Hepatocyte (in vitro differentiated cells): Measurements from ENCODE around the gene PPP1R2. TPM values are rescaled to one million over a fixed set of nuclear protein-coding genes. Genes with fewer than 3 reads are reported as not detected.

Experiments
- DNase-seq: peaks from one replicate; pipeline ENCODE4 v3.0.0-alpha.2; 2016; ENCODE audit warnings: low spot score
- H2AFZ ChIP-seq: fragments of 200-600 bp; sonication (generic); 2 replicates; pipeline ENCODE4 v1.6.0; 2016; ENCODE audit warnings: antibody characterized with exemption, mild to moderate bottlenecking
- H3K27ac ChIP-seq: fragments of 200-600 bp; sonication (generic); 2 replicates; pipeline ENCODE4 v1.5.1; 2016; ENCODE audit warnings: mild to moderate bottlenecking
- H3K27me3 ChIP-seq: fragments of 200-600 bp; sonication (generic); 2 replicates; pipeline ENCODE4 v1.6.1; 2016
- H3K36me3 ChIP-seq: fragments of 200-600 bp; sonication (generic); replicated peaks from 2 replicates; pipeline ENCODE4 v1.5.1; 2016; ENCODE audit warnings: low read depth; ENCODE audit not compliant: insufficient read depth
- H3K4me1 ChIP-seq: fragments of 200-600 bp; sonication (generic); 2 replicates; pipeline ENCODE4 v1.5.1; 2016; ENCODE audit warnings: mild to moderate bottlenecking, moderate library complexity; ENCODE audit not compliant: insufficient read depth
- H3K4me2 ChIP-seq: fragments of 200-600 bp; sonication (generic); 2 replicates; pipeline ENCODE4 v1.6.0; 2016
- H3K4me3 ChIP-seq: fragments of 200-600 bp; sonication (generic); 2 replicates; pipeline ENCODE4 v1.5.1; 2016; ENCODE audit warnings: mild to moderate bottlenecking
- H3K79me2 ChIP-seq: fragments of 200-600 bp; sonication (generic); 2 replicates; pipeline ENCODE4 v1.6.0; 2017; ENCODE audit warnings: mild to moderate bottlenecking
- H3K9me2 ChIP-seq: fragments of 200-600 bp; sonication (generic); replicated peaks from 2 replicates; pipeline ENCODE4 v1.6.0; 2017; ENCODE audit warnings: mild to moderate bottlenecking; ENCODE audit not compliant: insufficient read depth
- H3K9me3 ChIP-seq: fragments of 200-600 bp; sonication (generic); 2 replicates; pipeline ENCODE4 v1.5.1; 2016; ENCODE audit warnings: low read depth, mild to moderate bottlenecking
- H4K20me1 ChIP-seq: fragments of 200-600 bp; sonication (generic); 2 replicates; pipeline ENCODE4 v1.6.0; 2016; ENCODE audit warnings: mild to moderate bottlenecking; ENCODE audit not compliant: insufficient read depth, poor library complexity, severe bottlenecking
- EZH2 ChIP-seq: fragments of 200-600 bp; sonication (generic); IDR thresholded peaks from 2 replicates; pipeline ENCODE4 v1.6.1; 2016; ENCODE audit warnings: antibody characterized with exemption, mild to moderate bottlenecking, borderline replicate concordance
- EZH2phosphoT487 ChIP-seq: fragments of 200-600 bp; sonication (generic); IDR thresholded peaks from one replicate; pipeline ENCODE4 v1.6.1; 2018; ENCODE audit warnings: antibody characterized with exemption, mild to moderate bottlenecking, low read depth, moderate library complexity; ENCODE audit not compliant: unreplicated experiment, severe bottlenecking
- WGBS: methylation state at CpG from one replicate; pipeline ENCODE4 v1.1.6; 2016; ENCODE audit warnings: low lambda C conversion rate; ENCODE audit errors: missing lambda C conversion rate; 5-methylcytosine and 5-hydroxymethylcytosine counted together
- polyA plus RNA-seq: library from polyadenylated mRNA; unstranded; fragments of >200 nt; fragmentation: Nextera tagmentation; extraction: Ambion mirVana; gene quantifications from 2 replicates; pipeline ENCODE4 v1.2.1, GENCODE V29; 2016
- total RNA-seq: library from RNA; depleted of rRNA; stranded (reverse); fragments of >200 nt; gene quantifications from 2 replicates; pipeline ENCODE4 v1.2.3, GENCODE V29; 2014
- TF ChIP-seq, protein P1 (sequence below): fragments of 200-600 bp; sonication (generic); IDR thresholded peaks from 2 replicates; pipeline ENCODE4 v1.5.1; 2016; ENCODE audit warnings: antibody characterized with exemption, mild to moderate bottlenecking; ENCODE audit not compliant: poor library complexity

PPP1R2 gene
- total and polyA plus RNA-seq, 2 experiments from 2014 or later = 49.1 to 53.4 TPM

DNA sequence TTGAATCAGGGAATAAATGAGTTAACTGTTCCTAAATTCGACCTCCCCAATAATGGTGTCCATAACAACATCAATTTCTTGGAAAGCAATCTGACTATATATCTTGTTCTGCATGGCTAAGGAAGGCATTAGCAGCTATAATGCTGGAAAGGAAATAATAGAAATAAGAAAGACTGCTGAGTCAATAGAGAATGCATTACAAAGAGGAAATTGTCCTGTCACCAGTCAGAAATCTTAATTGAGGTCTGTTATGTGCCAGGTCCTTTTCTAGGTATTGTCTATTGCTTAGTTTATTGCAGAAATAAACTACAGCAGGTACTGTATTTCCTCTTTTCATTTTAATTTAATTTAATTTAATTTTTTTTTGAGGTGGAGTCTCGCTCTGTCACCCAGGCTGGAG, 5.9 kb upstream of the PPP1R2 start:
- no peaks in the 10 kb centered on the region for H3K79me2 ChIP-seq

DNA sequence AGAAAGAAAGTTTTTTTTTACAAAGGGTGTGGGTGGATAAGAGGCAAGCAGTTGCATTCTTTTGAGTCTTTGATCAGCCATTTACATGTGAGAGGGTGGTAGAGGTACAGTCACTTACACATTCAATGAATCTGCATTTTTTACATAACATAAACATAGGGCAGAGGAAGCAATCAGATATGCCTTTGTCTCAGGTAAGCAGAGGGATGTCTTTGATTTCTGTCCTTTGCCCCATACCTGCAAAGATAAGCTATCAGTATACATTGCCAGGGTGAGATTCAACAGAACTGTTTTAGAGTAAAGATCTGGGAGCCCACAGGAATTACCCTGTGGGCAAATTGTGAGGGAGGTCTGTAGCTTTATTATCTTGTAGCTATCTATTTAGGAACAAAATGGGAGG, 5.4 kb upstream of the PPP1R2 start:
- no peaks in the 10 kb centered on the region for H3K36me3 ChIP-seq
- no peak for DNase-seq
- H3K27ac ChIP-seq = peak overlapping the region; percentile 77
- H2AFZ ChIP-seq = no peak overlapping the region
- H4K20me1 ChIP-seq = no peaks in the 10 kb centered on the region
- H3K9me2 ChIP-seq = no peaks in the 10 kb centered on the region
- H3K9me3 ChIP-seq = no peaks in the 10 kb centered on the region
- H3K79me2 ChIP-seq = no peaks in the 10 kb centered on the region
- H3K27me3 ChIP-seq = no peaks in the 10 kb centered on the region
- peaks cover 29% of the 10 kb centered on the region for H3K4me1 ChIP-seq
- no peak overlapping the region for H3K4me3 ChIP-seq
- peak overlapping the region; percentile 64 for H3K4me2 ChIP-seq
- TF ChIP-seq, protein P1, sequence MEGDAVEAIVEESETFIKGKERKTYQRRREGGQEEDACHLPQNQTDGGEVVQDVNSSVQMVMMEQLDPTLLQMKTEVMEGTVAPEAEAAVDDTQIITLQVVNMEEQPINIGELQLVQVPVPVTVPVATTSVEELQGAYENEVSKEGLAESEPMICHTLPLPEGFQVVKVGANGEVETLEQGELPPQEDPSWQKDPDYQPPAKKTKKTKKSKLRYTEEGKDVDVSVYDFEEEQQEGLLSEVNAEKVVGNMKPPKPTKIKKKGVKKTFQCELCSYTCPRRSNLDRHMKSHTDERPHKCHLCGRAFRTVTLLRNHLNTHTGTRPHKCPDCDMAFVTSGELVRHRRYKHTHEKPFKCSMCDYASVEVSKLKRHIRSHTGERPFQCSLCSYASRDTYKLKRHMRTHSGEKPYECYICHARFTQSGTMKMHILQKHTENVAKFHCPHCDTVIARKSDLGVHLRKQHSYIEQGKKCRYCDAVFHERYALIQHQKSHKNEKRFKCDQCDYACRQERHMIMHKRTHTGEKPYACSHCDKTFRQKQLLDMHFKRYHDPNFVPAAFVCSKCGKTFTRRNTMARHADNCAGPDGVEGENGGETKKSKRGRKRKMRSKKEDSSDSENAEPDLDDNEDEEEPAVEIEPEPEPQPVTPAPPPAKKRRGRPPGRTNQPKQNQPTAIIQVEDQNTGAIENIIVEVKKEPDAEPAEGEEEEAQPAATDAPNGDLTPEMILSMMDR = no peak
- TF ChIP-seq EZH2phosphoT487 (no peak), EZH2 (no peak)

More for the DNA sequence above, 5.9 kb upstream of the PPP1R2 start:
- no peak for DNase-seq
- 58% methylated on average over 2 of the region's 2 CpGs for WGBS
- no peak for TF ChIP-seq EZH2phosphoT487
- no peak for TF ChIP-seq EZH2
- TF ChIP-seq, protein P1 = no peak
- no peaks in the 10 kb centered on the region for H3K9me2 ChIP-seq
- H4K20me1 ChIP-seq = no peaks in the 10 kb centered on the region
- no peak overlapping the region for H3K4me3 ChIP-seq
- no peaks in the 10 kb centered on the region for H3K36me3 ChIP-seq
- H3K27me3 ChIP-seq = no peaks in the 10 kb centered on the region
- peak overlapping the region; percentile 64 for H3K4me2 ChIP-seq
- H3K9me3 ChIP-seq = no peaks in the 10 kb centered on the region
- no peak overlapping the region for H2AFZ ChIP-seq
- peaks cover 29% of the 10 kb centered on the region for H3K4me1 ChIP-seq
- H3K27ac ChIP-seq = peak overlapping the region; percentile 77

DNA sequence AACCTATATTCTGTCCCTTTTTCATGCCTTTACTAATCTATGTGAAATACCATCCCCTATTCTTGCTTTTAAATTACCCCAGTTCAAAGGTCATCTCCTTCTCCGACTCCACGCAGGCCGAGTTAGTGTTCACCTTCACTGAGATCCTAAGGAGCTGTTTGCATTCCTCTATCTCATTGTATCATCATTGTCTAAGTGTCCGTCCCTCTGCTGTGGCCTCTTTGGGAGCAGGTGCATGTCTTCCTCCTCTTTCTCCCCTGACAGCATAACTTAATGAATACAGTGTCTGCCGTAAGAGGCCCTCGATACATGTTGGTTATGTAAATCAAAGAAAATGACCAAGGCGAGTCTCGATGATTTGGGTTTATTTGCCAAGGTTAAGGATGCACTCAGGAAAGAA, 4.9 kb upstream of the PPP1R2 start:
- no peak overlapping the region for H2AFZ ChIP-seq
- H3K27ac ChIP-seq = peak overlapping the region; percentile 77
- H3K4me3 ChIP-seq = no peak overlapping the region
- H3K9me3 ChIP-seq = no peaks in the 10 kb centered on the region
- TF ChIP-seq, protein P1 = no peak
- TF ChIP-seq EZH2 (no peak), EZH2phosphoT487 (no peak)
- H4K20me1 ChIP-seq = no peaks in the 10 kb centered on the region
- H3K79me2 ChIP-seq = no peaks in the 10 kb centered on the region
- no peaks in the 10 kb centered on the region for H3K27me3 ChIP-seq
- H3K36me3 ChIP-seq = no peaks in the 10 kb centered on the region
- WGBS = 30% methylated on average over 8 of the region's 8 CpGs
- peak overlapping the region; percentile 64 for H3K4me2 ChIP-seq
- no peaks in the 10 kb centered on the region for H3K9me2 ChIP-seq
- peaks cover 29% of the 10 kb centered on the region for H3K4me1 ChIP-seq
- DNase-seq = no peak

DNA sequence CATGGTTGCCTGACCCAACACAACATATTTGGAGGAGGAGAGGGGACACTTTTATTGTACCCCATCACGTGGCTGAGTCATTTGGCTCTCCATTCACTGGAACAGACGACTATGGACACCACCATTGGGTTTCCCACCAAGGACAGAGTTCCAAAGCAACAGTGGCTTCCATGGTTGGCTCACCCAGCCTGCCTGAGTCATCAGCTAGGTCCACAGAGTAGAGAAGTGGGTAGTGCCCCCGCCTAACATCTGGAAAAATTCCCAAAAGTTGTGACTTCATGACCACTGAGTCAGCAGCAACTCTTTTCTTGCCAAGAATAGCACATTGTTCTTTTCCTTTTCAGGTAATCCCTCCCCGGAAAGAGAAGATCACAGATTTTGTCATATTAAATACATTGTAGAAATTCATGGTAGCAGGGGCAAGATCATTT, 3.0 kb upstream of the PPP1R2 start:
- H3K9me3 ChIP-seq = no peaks in the 10 kb centered on the region
- H4K20me1 ChIP-seq = peaks cover 13% of the 10 kb centered on the region
- no peaks in the 10 kb centered on the region for H3K36me3 ChIP-seq
- DNase-seq = no peak
- peaks cover 16% of the 10 kb centered on the region for H3K79me2 ChIP-seq
- H3K9me2 ChIP-seq = no peaks in the 10 kb centered on the region
- no peak overlapping the region for H3K27ac ChIP-seq
- TF ChIP-seq, protein P1 = no peak
- TF ChIP-seq EZH2 (no peak), EZH2phosphoT487 (no peak)
- no peak overlapping the region for H3K4me2 ChIP-seq
- no peak overlapping the region for H3K4me3 ChIP-seq
- WGBS = 80% methylated on average over 4 of the region's 4 CpGs
- peaks cover 30% of the 10 kb centered on the region for H3K4me1 ChIP-seq
- no peaks in the 10 kb centered on the region for H3K27me3 ChIP-seq
- no peak overlapping the region for H2AFZ ChIP-seq
